GM18511 (cell line): ENCODE measurements around the gene WIPF3.

Experiments used
- ATAC-seq: cut with Tn5 transposase; IDR thresholded peaks from one replicate; pipeline ENCODE4 v1.9.1; 2021; ENCODE audit warnings: mild to moderate bottlenecking, moderate library complexity; ENCODE audit not compliant: unreplicated experiment

The WIPF3 gene, protein sequence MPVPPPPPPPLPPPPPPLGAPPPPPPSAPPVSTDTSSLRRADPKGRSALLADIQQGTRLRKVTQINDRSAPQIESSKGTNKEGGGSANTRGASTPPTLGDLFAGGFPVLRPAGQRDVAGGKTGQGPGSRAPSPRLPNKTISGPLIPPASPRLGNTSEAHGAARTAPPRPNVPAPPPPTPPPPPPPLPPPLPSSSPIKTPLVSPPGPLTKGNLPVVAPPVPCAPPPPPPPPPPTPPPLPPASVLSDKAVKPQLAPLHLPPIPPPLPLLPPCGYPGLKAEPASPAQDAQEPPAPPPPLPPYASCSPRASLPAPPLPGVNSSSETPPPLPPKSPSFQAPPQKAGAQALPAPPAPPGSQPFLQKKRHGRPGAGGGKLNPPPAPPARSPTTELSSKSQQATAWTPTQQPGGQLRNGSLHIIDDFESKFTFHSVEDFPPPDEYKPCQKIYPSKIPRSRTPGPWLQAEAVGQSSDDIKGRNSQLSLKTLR

DNA sequence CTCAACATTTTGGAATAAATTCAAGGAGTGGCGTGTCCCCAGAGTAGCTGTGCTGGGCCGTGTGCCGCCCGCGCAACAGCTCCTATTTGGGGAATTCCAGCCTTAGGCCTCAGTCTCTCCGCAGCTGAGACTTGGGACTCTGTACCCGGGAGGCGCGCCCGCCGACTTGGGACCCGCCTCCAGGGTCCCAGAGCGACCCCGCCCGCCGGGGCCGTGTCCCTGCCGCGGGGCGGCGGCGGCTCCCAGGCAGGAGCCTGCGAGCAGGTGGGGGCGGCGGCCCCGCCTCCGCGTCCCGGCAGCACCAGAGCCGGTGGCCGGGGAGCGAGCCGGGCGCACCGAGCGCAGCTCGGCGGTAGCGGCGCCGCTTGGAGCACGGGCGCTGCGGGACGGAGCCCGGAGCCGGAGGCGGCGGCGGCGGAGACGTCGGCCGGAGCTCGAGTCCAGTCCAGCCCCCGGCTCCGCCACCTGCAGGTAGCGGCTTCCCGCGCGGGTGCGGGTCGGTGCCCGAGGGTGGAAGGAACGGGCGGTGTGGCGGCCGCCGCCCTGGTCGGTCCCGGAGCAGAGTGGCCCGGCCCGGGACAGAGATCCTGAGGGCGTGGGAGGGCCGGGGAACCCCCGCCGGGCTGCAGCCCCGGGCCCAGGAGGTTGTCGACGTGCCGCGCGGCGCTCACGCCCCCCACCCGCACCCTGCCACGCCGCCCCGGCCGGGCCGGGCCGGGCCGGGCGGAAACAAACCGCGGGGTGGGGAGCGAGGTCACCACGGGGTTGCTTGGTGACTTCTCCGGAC is at the start of gene WIPF3:
TSS of gene WIPF3 (plus strand) at position 301 of the 787 bp plus-strand sequence. CDS start 28,217 bp downstream, outside the sequence.
- no peak for ATAC-seq

DNA sequence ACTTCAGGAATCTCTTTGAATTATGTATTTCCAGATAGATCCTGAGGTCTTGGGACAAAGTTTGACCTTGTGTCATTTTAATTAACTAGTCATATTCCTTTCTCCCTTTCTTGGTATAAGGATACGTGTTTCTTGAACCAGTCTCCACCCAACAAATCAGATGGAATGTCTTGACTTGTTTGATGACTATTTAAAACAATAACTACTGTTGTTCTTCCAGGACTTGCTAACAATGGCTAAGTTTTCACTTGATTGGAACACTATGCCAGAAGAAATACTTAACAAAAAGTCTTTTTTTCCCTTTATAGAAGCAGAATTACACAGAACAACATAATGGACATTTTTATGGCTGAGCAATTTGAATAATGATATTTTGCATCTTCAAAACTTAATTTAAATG is 43.0 kb upstream of the WIPF3 start:
- ATAC-seq, result no peak

DNA sequence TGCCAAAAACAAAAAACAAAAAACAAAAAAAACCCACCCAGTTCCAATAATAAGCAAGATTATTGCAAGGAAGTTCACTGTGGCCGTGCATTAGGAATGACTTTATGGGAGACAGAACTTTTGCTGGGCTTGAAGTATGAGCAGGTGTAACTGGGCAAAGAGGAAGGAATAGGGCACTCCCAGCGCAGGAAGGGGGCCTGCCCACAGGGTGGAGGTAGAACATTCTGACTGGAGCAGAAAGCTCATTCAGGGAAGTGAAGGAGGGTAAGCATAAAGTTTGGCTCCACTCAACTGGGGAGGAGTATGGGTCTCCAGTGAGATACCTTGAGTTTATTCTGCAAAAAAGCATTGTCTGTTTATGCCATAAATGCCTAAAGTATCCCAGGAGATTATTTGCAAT is 42.1 kb upstream of the WIPF3 start:
- ATAC-seq, result no peak

DNA sequence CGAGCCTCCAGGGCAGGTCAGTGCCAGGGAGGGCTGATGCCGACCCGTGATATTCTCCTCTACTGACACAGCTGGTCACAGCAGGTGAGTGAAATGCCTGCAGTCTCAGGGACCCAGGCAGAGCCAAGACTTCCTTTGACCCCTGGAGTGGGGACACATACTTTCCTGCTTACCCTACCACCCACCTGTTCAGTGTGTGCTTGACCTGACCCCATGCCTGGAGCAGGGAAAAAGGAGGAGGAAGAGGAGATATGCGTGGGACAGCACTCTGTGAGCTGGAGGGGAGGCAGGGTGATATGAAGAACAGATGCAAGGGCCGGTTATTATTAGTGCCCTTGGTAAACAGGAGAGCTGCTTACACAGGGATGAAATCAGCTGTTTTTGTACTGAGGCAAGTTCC is 40.8 kb upstream of the WIPF3 start:
- ATAC-seq, result no peak

DNA sequence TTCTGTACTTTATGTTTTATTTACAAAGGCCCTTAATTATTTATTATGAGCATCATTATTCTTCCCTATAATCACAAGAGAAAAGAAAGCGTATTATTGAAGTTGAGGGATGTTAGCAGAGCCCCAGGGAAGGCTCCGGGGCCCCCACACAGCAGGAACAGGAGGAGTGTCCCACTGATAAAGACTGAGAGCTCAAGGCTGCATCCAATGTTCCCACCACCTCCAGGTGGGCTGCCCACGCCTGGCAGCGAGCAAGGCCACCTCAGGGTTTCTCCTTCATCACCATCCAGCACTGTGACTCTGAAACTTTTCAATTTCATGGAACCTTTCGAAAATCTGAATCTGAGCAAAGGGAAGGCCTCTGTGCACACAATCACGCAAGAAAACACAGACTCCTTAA is 35.9 kb upstream of the WIPF3 start:
- no peak for ATAC-seq

DNA sequence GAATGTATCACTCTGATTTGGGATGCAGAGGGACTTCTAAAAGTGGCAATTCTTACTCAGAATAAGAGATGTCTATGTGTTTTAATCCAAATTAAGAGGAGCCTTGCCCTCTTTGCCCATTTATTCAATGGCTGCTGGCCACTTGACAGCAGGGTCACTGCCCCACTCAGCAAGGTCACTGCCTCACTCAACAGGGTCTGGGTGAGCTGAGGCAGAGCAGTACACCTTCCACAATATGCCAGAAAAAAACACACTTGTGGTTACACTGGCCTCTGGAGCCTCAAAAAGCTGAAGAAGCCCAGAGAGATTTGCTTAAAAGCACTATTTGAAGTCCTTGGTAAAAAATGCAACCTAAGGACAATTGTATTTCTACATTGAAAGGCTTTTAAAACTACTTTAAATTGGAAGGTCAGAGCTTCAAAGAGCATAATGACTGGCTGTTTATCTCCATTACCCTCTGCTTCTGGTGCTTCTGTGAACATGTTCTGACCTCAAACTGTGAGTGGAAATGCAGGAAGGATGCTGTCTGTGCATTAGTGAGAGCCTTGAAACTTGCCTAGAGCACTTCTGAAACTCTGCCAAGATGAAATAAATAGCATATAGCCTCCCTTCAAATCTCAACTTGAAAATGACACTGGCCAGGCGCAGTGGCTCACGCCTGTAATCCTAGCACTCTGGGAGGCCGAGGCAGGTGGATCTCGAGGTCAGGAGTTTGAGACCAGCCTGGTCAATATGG is 35.1 kb upstream of the WIPF3 start:
- ATAC-seq, result no peak

DNA sequence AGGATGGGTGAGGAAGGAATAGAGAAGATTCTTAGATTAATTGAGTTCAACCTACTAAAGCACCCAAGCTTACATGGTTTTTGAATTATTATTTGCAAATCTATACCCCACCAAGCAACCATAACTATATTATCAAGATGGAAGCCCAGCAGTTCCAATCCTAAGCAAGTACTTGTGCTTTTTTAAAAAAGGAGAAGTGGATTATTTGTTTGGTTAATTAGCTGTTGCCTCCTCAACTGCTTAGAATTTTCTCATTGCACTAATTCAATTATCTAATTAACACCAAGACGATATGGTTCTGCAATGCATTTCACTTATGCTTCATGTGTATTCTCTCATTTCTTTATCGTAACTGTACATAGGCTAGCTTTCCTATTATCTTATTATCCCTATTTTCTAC is 27.3 kb upstream of the WIPF3 start:
- ATAC-seq, result no peak

DNA sequence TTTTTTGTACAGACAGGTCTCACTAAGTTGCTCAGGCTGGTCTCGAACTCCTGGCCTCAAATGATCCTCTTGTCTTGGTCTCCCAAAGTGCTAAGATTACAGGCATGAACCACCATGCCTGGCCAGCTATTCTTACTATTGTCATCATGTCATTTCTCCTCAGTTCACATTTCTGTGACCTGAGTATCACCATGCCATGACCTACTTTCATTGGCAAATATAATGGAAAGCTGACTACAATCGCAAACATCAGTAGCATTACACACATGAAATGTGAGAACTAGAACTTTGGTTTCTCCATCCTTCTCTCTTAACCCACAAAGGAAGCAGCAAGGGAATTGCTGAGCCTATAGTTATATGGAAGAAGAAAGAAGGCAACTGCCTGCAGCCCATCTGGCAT is 26.0 kb upstream of the WIPF3 start:
- no peak for ATAC-seq

DNA sequence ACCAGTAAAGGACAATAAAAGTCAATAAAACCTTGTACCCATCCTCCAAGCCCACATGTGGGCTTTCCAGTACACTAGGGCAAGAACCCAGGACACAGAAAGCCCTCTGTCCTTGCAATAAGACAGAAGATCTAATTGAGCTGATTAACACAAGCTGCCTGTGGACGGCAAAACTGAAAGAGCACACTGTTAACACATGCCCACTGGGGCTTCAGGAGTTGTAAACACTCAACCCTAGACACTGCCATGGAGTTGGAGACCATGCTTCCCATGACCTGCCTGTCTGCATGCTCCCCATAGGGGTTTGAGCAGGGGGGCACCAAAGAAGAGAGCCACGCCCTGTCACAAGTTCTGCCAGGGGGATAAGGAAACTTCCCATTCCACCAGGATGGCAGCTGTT is 22.6 kb upstream of the WIPF3 start:
- ATAC-seq, result no peak

DNA sequence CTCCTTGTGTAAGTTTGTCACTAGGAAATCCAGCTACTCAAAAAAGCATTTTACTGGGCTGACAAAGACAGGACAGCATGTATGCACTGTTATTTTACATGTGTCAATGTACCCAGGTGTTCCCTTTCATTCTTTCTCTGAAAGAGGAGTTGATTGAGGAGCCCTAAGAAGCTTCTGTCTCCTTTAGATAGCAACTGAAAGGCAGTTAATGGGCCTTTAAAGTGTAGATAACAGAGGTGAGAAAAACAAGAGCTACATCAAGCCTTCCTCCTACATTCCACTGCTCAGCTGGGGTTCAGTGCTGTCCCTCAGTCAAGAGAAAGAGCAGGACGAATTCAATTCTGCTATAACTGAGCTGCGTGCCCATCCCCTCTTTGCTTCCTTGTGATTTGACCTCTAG is 12.8 kb upstream of the WIPF3 start:
- no peak for ATAC-seq

DNA sequence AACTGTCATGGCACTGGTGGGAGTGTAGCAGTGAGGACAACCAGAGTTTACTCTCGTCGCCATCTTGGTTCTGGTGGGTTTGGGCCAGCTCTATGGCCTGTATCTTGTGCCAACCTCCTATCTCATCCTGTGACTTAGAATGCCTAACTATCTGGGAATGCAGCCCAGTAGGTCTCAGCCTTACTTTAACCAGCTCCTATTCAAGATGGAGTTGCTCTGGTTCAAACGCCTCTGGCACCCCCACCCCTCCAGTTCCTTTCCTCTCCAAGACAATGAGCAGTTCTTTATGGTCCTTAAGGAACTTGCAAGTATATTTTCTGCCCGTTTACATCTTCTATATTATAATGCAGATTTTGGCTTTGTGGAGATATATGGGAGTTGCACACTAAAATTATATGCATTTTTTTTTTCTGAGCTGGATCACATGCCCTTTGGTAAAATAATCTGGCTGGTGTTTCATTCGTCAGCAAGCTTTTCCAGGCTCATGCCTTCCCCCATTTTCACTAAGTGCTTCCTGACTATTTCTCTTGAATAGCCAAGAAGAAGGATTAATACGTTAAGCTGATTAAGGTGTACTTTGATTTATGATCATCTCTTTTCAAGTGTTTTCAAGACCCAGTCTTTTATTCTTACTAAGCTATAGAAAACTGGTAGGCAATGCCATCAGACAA is 11.2 kb upstream of the WIPF3 start:
- ATAC-seq, result no peak

DNA sequence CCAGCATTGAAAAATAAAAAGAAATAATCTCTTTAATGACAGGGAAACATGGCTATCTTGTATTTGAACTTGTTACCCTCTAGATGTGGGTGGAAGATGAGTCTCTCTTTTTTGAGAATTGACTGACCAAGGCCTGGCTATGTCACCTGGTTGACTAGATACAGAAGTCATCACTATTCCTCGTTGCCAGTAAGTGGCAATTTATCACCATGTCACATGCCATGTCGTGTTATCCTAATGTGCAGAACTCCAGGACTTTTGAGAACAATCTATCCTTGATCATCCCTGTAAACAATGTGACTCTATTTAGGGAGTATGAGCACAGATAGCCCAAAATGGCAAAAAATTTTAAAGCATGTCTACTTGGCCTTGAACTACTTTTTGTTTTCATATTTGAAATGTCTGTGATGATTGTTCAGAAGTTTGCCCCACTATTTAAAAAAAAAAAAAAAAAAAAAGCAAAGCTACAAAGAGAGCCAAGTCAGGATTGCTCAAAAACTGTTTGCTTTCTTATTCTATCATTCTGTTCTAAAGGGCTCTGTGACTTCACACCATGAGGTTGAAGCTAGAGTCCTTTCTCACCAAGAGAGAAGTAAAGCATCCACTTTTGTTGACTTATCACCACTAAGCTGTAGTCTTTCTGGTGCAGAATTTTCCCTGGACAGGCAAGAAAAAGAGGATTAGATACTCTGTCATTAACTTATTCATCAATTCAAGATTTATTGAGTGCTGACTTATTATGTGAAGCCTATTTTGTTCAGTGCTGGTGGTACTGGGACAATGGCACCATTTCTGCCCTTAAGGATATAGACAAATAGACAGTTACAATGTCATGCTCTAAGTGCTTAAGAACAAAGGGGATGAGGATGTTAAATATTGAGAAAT is 10.4 kb upstream of the WIPF3 start:
- ATAC-seq, result no peak

DNA sequence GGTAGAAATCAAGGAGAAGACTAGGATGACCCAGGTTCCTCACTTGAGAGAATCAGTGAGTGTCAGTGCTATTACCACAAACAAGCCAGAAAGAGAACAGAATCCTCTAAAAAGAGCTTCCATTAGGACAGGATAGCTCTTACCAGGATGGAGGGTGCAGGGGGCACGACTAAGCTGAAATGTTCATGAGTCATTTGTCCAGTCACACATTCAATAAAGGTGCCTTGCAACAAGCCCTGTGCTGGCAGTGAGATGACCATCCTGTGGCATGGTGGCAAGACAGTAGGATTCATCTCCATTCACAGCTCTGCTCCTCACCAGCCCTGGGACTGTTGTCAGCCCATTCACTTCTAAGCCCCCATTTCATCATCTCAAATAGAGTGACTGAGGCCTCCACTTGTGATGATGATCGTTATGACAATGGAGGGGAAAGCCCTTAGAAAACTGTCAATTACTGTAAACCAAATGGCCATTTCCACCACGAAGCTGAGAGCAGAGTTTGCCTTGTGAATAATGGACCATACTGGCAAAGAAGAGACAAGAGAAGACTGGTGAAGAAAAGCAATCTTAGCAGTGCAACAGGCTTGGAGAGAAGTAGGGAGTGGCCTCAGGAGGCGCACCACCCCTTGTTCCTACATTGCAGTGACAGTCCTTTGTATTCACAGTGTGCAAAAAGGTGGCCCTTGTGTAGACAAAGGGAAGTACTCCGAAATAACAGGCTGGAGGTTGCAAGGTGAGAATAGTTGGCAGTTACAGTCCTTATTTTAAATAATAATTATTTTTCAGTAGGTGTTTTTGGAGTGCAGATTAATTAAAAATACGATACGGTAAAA is 9.0 kb upstream of the WIPF3 start:
- no peak for ATAC-seq

DNA sequence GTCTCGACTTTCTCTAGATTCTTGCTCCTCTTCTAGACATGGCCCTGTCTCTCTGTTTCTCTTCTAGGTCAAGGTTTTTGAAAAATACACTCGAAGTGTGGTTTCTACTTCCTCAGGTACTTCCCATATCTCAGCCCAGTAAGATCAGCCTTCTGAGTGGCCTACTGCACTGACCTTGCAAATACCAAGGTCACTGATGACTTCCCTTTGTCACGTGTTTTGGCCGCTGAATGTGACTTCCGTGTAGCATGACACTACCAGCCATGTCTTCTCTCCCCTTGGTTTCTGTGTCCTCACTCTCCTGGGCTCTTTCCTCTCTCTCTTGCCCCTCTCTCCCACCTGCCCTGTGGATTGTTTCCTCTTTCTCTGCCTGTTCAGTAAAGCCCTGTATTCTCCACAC is 7.9 kb upstream of the WIPF3 start:
- ATAC-seq, result no peak

DNA sequence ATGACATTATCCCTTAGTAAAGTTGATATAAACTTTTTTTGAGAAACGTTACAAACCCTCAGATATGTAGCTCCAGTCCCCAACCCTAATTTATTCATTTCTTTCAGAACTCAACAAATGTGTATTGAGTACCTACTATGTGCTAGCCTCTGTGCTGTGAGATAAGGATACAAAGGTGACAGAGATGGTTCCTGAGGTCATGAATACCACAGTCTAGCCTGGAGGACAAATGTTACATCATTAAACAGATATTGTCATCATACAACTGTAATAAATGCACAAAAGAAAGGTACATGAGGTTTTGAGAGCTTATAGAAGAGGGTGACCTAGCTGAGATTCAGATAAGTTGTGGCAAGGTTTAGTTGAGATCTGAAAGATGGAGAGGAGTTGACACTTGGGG is 4.4 kb upstream of the WIPF3 start:
- ATAC-seq, result no peak

DNA sequence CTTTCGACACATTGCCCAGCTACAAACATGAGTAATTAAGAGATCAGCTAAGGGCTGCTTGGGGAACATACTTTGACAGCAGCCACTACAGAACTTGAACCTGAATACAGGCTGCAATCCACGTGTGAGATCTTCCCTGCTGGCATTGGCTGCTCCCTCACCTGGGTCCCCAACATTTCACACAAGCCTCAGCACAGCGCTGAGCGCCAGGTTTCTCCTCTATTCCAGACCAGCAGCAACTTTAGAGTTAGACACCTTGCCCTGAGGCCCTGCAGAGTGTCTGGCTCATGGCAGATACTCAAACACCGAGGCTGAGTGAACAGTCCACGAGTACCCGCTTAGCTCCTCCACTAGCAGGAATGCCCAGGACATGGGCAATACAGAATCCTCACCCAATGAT is 1.3 kb upstream of the WIPF3 start:
- ATAC-seq, result no peak

DNA sequence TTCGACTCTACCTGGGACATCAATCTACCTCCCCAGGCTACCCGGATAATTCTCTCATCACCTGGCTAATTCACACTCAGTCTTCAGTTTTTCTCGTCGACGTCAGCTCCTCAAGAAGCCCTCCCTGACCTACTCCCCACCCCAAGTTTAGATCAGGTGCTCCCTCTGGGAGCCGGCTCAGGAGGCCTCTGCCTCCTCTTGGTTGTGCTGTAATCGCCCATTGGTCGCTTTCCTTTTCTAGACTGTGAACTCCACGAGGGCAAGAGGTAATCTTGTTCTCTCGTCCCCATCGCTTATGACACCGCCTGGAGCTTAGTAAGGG is 461 bp upstream of the WIPF3 start:
- no peak for ATAC-seq

DNA sequence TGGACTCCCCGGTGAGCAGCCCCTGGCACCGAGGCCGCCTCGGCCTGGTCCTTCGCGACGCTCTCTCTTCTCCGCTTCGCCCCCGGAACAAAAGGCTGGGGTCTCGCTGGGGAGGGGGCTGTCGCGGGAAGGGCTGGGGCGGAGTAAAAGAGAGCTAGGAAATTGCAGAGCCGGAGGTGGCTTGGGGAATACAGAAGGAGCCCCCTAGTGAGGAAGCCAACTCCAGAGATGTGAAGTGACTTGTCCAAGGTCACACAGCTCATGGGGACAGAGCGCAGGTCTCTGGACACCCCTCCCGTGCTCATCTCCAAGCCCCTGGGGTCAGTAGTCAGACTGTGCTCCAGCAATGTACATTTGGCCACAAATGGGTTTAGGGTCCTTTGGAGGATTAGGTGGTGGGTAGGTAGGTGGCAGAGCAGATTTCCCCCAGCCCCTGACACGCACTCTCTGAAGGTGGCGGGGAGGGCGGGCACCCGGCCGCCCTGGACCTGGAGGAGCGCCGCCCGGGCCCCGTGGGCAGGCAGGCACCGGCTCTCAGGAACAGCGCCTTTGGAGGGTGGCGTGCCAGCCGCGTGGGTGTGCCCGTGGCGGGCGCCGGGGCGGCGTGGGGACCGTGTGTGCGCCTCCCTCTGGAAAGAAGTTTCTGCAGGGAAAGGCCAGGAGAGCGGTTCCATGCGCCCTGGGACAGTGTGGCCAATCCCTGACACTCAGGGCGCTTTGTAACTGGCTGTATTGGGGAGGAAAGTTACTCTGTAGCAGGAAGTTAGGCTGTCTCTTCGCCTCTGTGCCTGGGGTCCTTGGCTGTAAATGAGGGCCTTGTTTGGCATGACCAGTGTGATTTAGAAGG is 910 bp downstream of the WIPF3 start:
- no peak for ATAC-seq
